ENCODE measurements around the gene PDE11A.
"Not testable (repeated sequence)": the region's sequence is repeated elsewhere in the genome, so short reads cannot be mapped to it uniquely, and the experiment has no call there.

The PDE11A gene

GRCh38 chr2:178074123-178075005 is 1.8 kb upstream of the PDE11A start:
- DNase-seq (ENCODE audit: low spot score) = no peak

- DNase-seq (ENCODE audit: low spot score) = no peak
These were observed 586 bp downstream of the PDE11A start for GRCh38 chr2:178072000-178072382.

GRCh38 chr2:178070824-178071223 is 1.8 kb downstream of the PDE11A start:
- DNase-seq (ENCODE audit: low spot score) = no peak

GRCh38 chr2:178069551-178069950 is 3.0 kb downstream of the PDE11A start:
- DNase-seq (ENCODE audit: low spot score) = no peak

- DNase-seq (ENCODE audit: low spot score) = no peak
These were observed 3.6 kb downstream of the PDE11A start for GRCh38 chr2:178068823-178069454.

- DNase-seq (ENCODE audit: low spot score) = no peak
These were observed 5.5 kb downstream of the PDE11A start for GRCh38 chr2:178066890-178067669.

GRCh38 chr2:178066324-178066723 is 6.3 kb downstream of the PDE11A start:
- no peak for DNase-seq (ENCODE audit: low spot score)

- DNase-seq (ENCODE audit: low spot score) = no peak
These were observed 12.9 kb downstream of the PDE11A start for GRCh38 chr2:178059681-178060080.

GRCh38 chr2:178059111-178059510 is 13.5 kb downstream of the PDE11A start:
- no peak for DNase-seq (ENCODE audit: low spot score)

- no peak for DNase-seq (ENCODE audit: low spot score)
These were observed 15.3 kb downstream of the PDE11A start for GRCh38 chr2:178057179-178057680.

- DNase-seq (ENCODE audit: low spot score) = no peak
These were observed 16.2 kb downstream of the PDE11A start for GRCh38 chr2:178056345-178056744.

GRCh38 chr2:178051257-178051656 is 21.3 kb downstream of the PDE11A start:
- DNase-seq (ENCODE audit: low spot score) = not testable (repeated sequence)

GRCh38 chr2:178047391-178047790 is 25.2 kb downstream of the PDE11A start:
- no peak for DNase-seq (ENCODE audit: low spot score)

- DNase-seq (ENCODE audit: low spot score) = no peak
These were observed 27.7 kb downstream of the PDE11A start for GRCh38 chr2:178044836-178045235.

- DNase-seq (ENCODE audit: low spot score) = no peak
These were observed 29.3 kb downstream of the PDE11A start for GRCh38 chr2:178043266-178043665.

- DNase-seq (ENCODE audit: low spot score) = not testable (repeated sequence)
These were observed 39.0 kb downstream of the PDE11A start for GRCh38 chr2:178033583-178033982.

GRCh38 chr2:178029342-178029741 is 43.2 kb downstream of the PDE11A start:
- DNase-seq (ENCODE audit: low spot score) = no peak

GRCh38 chr2:178025551-178026185 is 46.9 kb downstream of the PDE11A start:
- no peak for DNase-seq (ENCODE audit: low spot score)

GRCh38 chr2:178018141-178018540 is 54.4 kb downstream of the PDE11A start:
- no peak for DNase-seq (ENCODE audit: low spot score)

- no peak for DNase-seq (ENCODE audit: low spot score)
These were observed 56.0 kb downstream of the PDE11A start for GRCh38 chr2:178016612-178017011.

GRCh38 chr2:178012639-178013038 is 59.9 kb downstream of the PDE11A start:
- no peak for DNase-seq (ENCODE audit: low spot score)

GRCh38 chr2:178009813-178010212 is 62.8 kb downstream of the PDE11A start:
- no peak for DNase-seq (ENCODE audit: low spot score)
